Femur (tissue), 1 donor: ENCODE results near the gene DGKE.

Experiments used
- DNase-seq: peaks from one replicate; pipeline ENCODE4 v3.0.0-alpha.2; 2017

DGKE gene

DNA sequence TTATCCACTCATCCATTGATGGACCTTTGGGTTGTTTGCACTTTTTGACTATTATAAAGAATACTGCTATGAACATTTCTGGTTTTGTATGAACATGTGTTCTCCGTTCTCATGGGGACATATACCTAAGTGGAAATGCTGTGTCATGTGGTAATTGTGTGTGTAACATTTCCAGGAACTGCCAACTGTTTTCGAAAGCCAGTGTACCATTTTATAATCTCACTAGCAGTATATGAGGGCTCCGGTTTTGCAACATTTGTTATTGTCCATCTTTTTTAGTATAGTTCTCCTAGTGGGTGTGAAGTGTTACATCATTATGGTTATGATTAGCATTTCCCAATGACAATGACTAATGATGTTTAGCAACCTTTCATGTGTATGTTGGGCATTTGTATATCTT lies 85.0 kb downstream of the DGKE start:
- no peak for DNase-seq
